Stomach (tissue), 4 donors: ENCODE results near the gene IGF2BP1.

Experiments used
- CTCF ChIP-seq, 7 experiments: fragments of 450-650 bp in 4 of 7; fragments of 200-600 bp in 3 of 7; sonication (generic) in 3 of 7; IDR thresholded peaks; one replicate each; pipeline ENCODE4 v1.5.1; 2016 to 2019; ENCODE audit warnings: antibody characterized with exemption in 7 of 7, control low read depth in 2 of 7, mild to moderate bottlenecking in 1 of 7
- POLR2A ChIP-seq, 4 donors: fragments of 450-650 bp; IDR thresholded peaks; one replicate each; pipeline ENCODE4 v1.6.1; 2016; ENCODE audit warnings: antibody characterized with exemption in 4 of 4, control low read depth in 2 of 4, mild to moderate bottlenecking in 1 of 4, moderate library complexity in 1 of 4
- POLR2AphosphoS5 ChIP-seq, 3 donors: sonication (generic); formaldehyde crosslinking; IDR thresholded peaks; one replicate each; pipeline ENCODE4 v1.6.1; 2016; ENCODE audit warnings: antibody characterized with exemption in 3 of 3

- no peak for TF ChIP-seq CTCF (IDR thresholded peaks at IDR 0.05)
- no peak for TF ChIP-seq POLR2AphosphoS5 (IDR thresholded peaks at IDR 0.05)
- TF ChIP-seq POLR2A (IDR thresholded peaks at IDR 0.05), result no peak
These were observed 21.6 kb downstream of the IGF2BP1 start for GRCh38 chr17:49018748-49019147.
